Peyer's patch (tissue), 4 donors: ENCODE data around the gene DEXI. TPM values are rescaled to one million over a fixed set of nuclear protein-coding genes. Genes with fewer than 3 reads are reported as not detected.

Experiments used
- DNase-seq, 3 donors: peaks; one replicate each; pipeline ENCODE4 v3.0.0-alpha.2; 2017 to 2019
- H3K27ac ChIP-seq, 4 donors: fragments of 200-600 bp; sonication (generic); one replicate each; pipeline ENCODE4 v1.5.1; 2016 to 2019
- H3K27me3 ChIP-seq, 2 donors: fragments of 200-600 bp; sonication (generic); one replicate each; pipeline ENCODE4 v1.5.1; 2019
- H3K36me3 ChIP-seq, 3 donors: fragments of 200-600 bp; sonication (generic); one replicate each; pipeline ENCODE4 v1.5.1; 2016 to 2019
- H3K4me1 ChIP-seq, 4 donors: fragments of 200-600 bp; sonication (generic); one replicate each; pipeline ENCODE4 v1.5.1; 2016 to 2019
- H3K4me3 ChIP-seq, 4 donors: fragments of 200-600 bp; sonication (generic); 1 replicate in 3 of 4; 2 replicates in 1 of 4; pipeline ENCODE4 v1.5.1; 2016 to 2019; ENCODE audit warnings: mild to moderate bottlenecking in 1 of 4
- H3K9me3 ChIP-seq, 4 donors: fragments of 200-600 bp; sonication (generic); one replicate each; pipeline ENCODE4 v1.5.1; 2016 to 2019; ENCODE audit warnings: mild to moderate bottlenecking in 1 of 4
- CTCF ChIP-seq, 6 experiments: fragments of 450-650 bp in 4 of 6; fragments of 200-600 bp in 2 of 6; sonication (generic) in 1 of 6; IDR thresholded peaks; one replicate each; pipeline ENCODE4 v1.5.1; 2017 to 2019; ENCODE audit warnings: antibody characterized with exemption in 6 of 6, mild to moderate bottlenecking in 3 of 6, moderate library complexity in 1 of 6
- POLR2A ChIP-seq, 2 donors: fragments of 450-650 bp; IDR thresholded peaks; one replicate each; pipeline ENCODE4 v1.5.1; 2017; ENCODE audit warnings: antibody characterized with exemption in 2 of 2, mild to moderate bottlenecking in 2 of 2, moderate library complexity in 2 of 2
- total RNA-seq, 4 donors: library from RNA; depleted of rRNA; stranded (reverse); fragments of >200 nt; gene quantifications; one replicate each; pipeline ENCODE4 v1.1.0, GENCODE V29; 2016

The DEXI gene
- total RNA-seq, 4 donors from 2014 or later = 39.8 to 69.3 (median 60.9) TPM

GRCh38 chr16:10950393-10950792 is 8.1 kb upstream of the DEXI start:
- TF ChIP-seq POLR2A (IDR thresholded peaks at IDR 0.05) (no peak), CTCF (IDR thresholded peaks at IDR 0.05) (no peak)
- Histone ChIP-seq H3K4me3 (no peak overlapping the region), H3K9me3 (no peaks in the 10 kb centered on the region), H3K4me1 (peaks cover 0 to 29% (median 9%) of the 10 kb centered on the region in 4 donors), H3K36me3 (no peaks in the 10 kb centered on the region), H3K27ac (no peak overlapping the region), H3K27me3 (no peaks in the 10 kb centered on the region)
- DNase-seq = no peak

GRCh38 chr16:10949424-10949970 is 7.2 kb upstream of the DEXI start:
- Histone ChIP-seq H3K4me1 (peaks cover 0 to 32% (median 12%) of the 10 kb centered on the region in 4 donors), H3K27me3 (no peaks in the 10 kb centered on the region), H3K4me3 (no peak overlapping the region), H3K9me3 (no peaks in the 10 kb centered on the region), H3K27ac (peak overlapping the region in 1 of 4 donors; percentile 58), H3K36me3 (no peaks in the 10 kb centered on the region)
- TF ChIP-seq POLR2A (IDR thresholded peaks at IDR 0.05) (no peak), CTCF (IDR thresholded peaks at IDR 0.05) (peak in 1 of 6 experiments; percentile 63)
- DNase-seq = peak in 2 of 3 donors; percentile 80 to 83

- H3K27ac ChIP-seq = no peak overlapping the region
- TF ChIP-seq CTCF (IDR thresholded peaks at IDR 0.05) (no peak), POLR2A (IDR thresholded peaks at IDR 0.05) (no peak)
- H3K4me1 ChIP-seq = peaks cover 0 to 37% (median 11%) of the 10 kb centered on the region in 4 donors
- no peaks in the 10 kb centered on the region for H3K27me3 ChIP-seq
- H3K36me3 ChIP-seq = no peaks in the 10 kb centered on the region
- DNase-seq = no peak
- no peak overlapping the region for H3K4me3 ChIP-seq
- no peaks in the 10 kb centered on the region for H3K9me3 ChIP-seq
Observed at GRCh38 chr16:10947211-10947787, 5.0 kb upstream of the DEXI start.

GRCh38 chr16:10946308-10946707 is 4.0 kb upstream of the DEXI start:
- Histone ChIP-seq H3K36me3 (no peaks in the 10 kb centered on the region), H3K4me1 (peaks cover 0 to 39% (median 11%) of the 10 kb centered on the region in 4 donors), H3K4me3 (no peak overlapping the region), H3K27ac (no peak overlapping the region), H3K9me3 (no peaks in the 10 kb centered on the region), H3K27me3 (no peaks in the 10 kb centered on the region)
- no peak for TF ChIP-seq POLR2A (IDR thresholded peaks at IDR 0.05)
- no peak for DNase-seq

- Histone ChIP-seq H3K4me3 (peak overlapping the region; percentile 79 to 94 (median 91)), H3K27ac (peak overlapping the region in 2 of 4 donors; percentile 79 to 88), H3K9me3 (no peaks in the 10 kb centered on the region), H3K36me3 (no peaks in the 10 kb centered on the region), H3K4me1 (peaks cover 2 to 50% (median 18%) of the 10 kb centered on the region in 4 donors), H3K27me3 (no peaks in the 10 kb centered on the region)
- no peak for DNase-seq
- TF ChIP-seq POLR2A (IDR thresholded peaks at IDR 0.05) (no peak), CTCF (IDR thresholded peaks at IDR 0.05) (no peak)
Observed at GRCh38 chr16:10945065-10945787, 3.0 kb upstream of the DEXI start.
